NCI-H82 treated with DMSO at 0.1 percent for 48 hours (cell line): ENCODE measurements around the gene ABHD8.

ENCODE experiments used
- DNase-seq: peaks from one replicate; lab custom pipeline; 2025; ENCODE audit not compliant: unreplicated experiment; lab: John Stamatoyannopoulos, UW

The ABHD8 gene

GRCh38 chr19:17334414-17335409 is 31.5 kb upstream of the ABHD8 start, which contains the start of gene ANO8:
Gene ANO8, minus strand, starts transcription at chr19:17334855. Its CDS starts 185 bp downstream, at chr19:17334670.
- peak; percentile 99 for DNase-seq

- DNase-seq, result no peak
Measured at GRCh38 chr19:17333611-17334413, 30.6 kb upstream of the ABHD8 start.

GRCh38 chr19:17332677-17333581 is 29.7 kb upstream of the ABHD8 start:
- DNase-seq, result peak; percentile 72

GRCh38 chr19:17332360-17332676 is 29.1 kb upstream of the ABHD8 start:
- no peak for DNase-seq

GRCh38 chr19:17331045-17331558 is 27.9 kb upstream of the ABHD8 start:
- no peak for DNase-seq

- no peak for DNase-seq
Measured at GRCh38 chr19:17330262-17331044, 27.2 kb upstream of the ABHD8 start.

- no peak for DNase-seq
Measured at GRCh38 chr19:17329366-17330261, 26.4 kb upstream of the ABHD8 start.

GRCh38 chr19:17328517-17329365 is 25.5 kb upstream of the ABHD8 start:
- no peak for DNase-seq

- DNase-seq, result no peak
Measured at GRCh38 chr19:17327654-17328516, 24.7 kb upstream of the ABHD8 start.

- DNase-seq, result no peak
Measured at GRCh38 chr19:17327068-17327653, 23.9 kb upstream of the ABHD8 start.

- no peak for DNase-seq
Measured at GRCh38 chr19:17326595-17326966, 23.4 kb upstream of the ABHD8 start.

- no peak for DNase-seq
Measured at GRCh38 chr19:17325881-17326594, 22.8 kb upstream of the ABHD8 start.

GRCh38 chr19:17325133-17325532 is 21.9 kb upstream of the ABHD8 start:
- DNase-seq, result no peak

GRCh38 chr19:17324357-17325114 is 21.3 kb upstream of the ABHD8 start:
- no peak for DNase-seq

- no peak for DNase-seq
Measured at GRCh38 chr19:17323964-17324332, 20.7 kb upstream of the ABHD8 start.
